Activated CD8-positive, alpha-beta T cell treated with anti-CD3 and anti-CD28 coated beads, Interleukin-2, amount 10 ng/mL, durations not matched to agents 7 days and 5 days (primary cell): ENCODE measurements around the gene PRKCZ. TPM values are rescaled to one million over a fixed set of nuclear protein-coding genes. Genes with fewer than 3 reads are reported as not detected.

Source experiments
- ATAC-seq: fragments of 150-1000 bp; cut with Tn5 transposase; one replicate; pipeline ENCODE4 v1.10.0; 2021; ENCODE audit warnings: moderate library complexity
- CTCF ChIA-PET: fragments of 350-600 bp; sonication (Branson Sonifier 250); formaldehyde crosslinking; loops from one replicate; lab custom pipeline; 2021; ENCODE audit warnings: antibody characterized with exemption; lab: Charles Lee
- POLR2A ChIA-PET: fragments of 350-600 bp; sonication (Branson Sonifier 250); formaldehyde crosslinking; loops from one replicate; lab custom pipeline; 2021; ENCODE audit warnings: antibody characterized with exemption; lab: Charles Lee
- DNase-seq: peaks from one replicate; pipeline ENCODE4 v3.0.0-alpha.2; 2020
- H3K27ac Mint-ChIP-seq: one replicate; pipeline ENCODE4 v1.8.0; 2021; ENCODE audit warnings: mild to moderate bottlenecking, mixed read lengths
- H3K27me3 Mint-ChIP-seq: one replicate; pipeline ENCODE4 v1.8.0; 2021; ENCODE audit warnings: low read depth, mixed read lengths
- H3K36me3 Mint-ChIP-seq: one replicate; pipeline ENCODE4 v1.8.0; 2021; ENCODE audit warnings: low read depth, mixed read lengths
- H3K4me1 Mint-ChIP-seq: one replicate; pipeline ENCODE4 v1.8.0; 2021; ENCODE audit warnings: low read depth, mixed read lengths
- H3K4me3 Mint-ChIP-seq: one replicate; pipeline ENCODE4 v1.8.0; 2021; ENCODE audit warnings: mild to moderate bottlenecking, mixed read lengths
- H3K9me3 Mint-ChIP-seq: one replicate; pipeline ENCODE4 v1.8.0; 2022; ENCODE audit warnings: mixed read lengths; ENCODE audit not compliant: insufficient read depth
- total RNA-seq, 2 experiments: library from RNA; stranded (reverse); gene quantifications; one replicate each; pipeline ENCODE4 v1.2.3, GENCODE V29; 2021

PRKCZ gene
- total RNA-seq, 2 experiments from 2014 or later, result 11.4 to 12.9 TPM

DNA sequence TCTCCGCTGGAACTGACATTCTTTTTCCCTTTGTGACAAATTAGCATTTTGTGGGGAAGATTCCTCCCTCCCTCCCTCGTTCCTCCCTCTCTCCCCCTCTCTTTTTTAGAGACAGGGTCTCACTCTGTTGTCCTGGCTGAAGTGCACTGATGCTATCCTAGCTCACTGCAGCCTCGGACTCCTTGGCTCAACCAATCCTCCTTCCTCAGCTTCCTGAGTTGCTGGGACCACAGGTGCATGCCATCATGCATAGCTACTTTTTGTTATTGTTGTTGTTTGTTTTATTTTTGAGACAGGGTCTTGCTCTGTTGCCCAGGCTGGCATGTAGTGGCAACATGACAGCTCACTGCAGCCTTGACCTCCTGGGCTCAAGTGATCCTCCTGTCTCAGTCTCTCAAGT, 171.1 kb downstream of the PRKCZ start:
- H3K36me3 Mint-ChIP-seq, result no peaks in the 10 kb centered on the region
- H3K4me1 Mint-ChIP-seq, result peaks cover 1% of the 10 kb centered on the region
- ChIA-PET CTCF (interaction anchor here (1.0 to 1.7 kb wide), 3 partner anchors 13 to 160 kb away, joined by 3 to 4 read pairs (median 4); partner anchors contain the start of gene FAAP20), POLR2A (no interaction called here)
- H3K27ac Mint-ChIP-seq, result no peak overlapping the region
- no peak for ATAC-seq
- no peak for DNase-seq
- H3K9me3 Mint-ChIP-seq, result no peaks in the 10 kb centered on the region
- no peak overlapping the region for H3K4me3 Mint-ChIP-seq
- H3K27me3 Mint-ChIP-seq, result peaks cover 23% of the 10 kb centered on the region

DNA sequence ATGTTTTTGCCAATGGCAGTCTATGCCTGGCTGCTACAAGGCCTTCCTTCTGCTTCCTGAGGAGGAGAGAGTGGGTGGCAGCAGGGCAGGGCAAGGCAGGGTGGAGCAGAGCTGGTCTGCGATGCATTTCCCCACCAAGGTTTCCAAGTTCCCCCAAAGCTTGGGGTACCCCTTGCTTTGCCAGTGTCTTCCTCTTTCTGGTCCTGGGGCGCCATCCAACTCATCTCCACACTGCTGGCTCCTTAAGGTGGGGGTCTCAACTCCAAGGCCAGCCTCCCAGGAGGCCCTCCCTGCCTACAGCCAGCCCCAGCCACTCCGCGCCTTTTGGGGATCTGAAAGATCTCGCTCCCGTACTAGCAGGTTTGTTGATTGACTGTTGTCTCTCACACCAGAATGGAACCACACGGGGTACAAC, 174.0 kb downstream of the PRKCZ start:
- ChIA-PET CTCF (interaction anchor here (1.4 kb wide), 1 partner anchor 29 kb away, joined by 4 read pairs; the partner anchor contains the start of gene FAAP20), POLR2A (no interaction called here)
- DNase-seq (no peak), ATAC-seq (no peak)
- H3K4me1 Mint-ChIP-seq, result peaks cover 7% of the 10 kb centered on the region
- no peaks in the 10 kb centered on the region for H3K9me3 Mint-ChIP-seq
- no peak overlapping the region for H3K27ac Mint-ChIP-seq
- peaks cover 3% of the 10 kb centered on the region for H3K36me3 Mint-ChIP-seq
- H3K4me3 Mint-ChIP-seq, result no peak overlapping the region
- peaks cover 17% of the 10 kb centered on the region for H3K27me3 Mint-ChIP-seq

DNA sequence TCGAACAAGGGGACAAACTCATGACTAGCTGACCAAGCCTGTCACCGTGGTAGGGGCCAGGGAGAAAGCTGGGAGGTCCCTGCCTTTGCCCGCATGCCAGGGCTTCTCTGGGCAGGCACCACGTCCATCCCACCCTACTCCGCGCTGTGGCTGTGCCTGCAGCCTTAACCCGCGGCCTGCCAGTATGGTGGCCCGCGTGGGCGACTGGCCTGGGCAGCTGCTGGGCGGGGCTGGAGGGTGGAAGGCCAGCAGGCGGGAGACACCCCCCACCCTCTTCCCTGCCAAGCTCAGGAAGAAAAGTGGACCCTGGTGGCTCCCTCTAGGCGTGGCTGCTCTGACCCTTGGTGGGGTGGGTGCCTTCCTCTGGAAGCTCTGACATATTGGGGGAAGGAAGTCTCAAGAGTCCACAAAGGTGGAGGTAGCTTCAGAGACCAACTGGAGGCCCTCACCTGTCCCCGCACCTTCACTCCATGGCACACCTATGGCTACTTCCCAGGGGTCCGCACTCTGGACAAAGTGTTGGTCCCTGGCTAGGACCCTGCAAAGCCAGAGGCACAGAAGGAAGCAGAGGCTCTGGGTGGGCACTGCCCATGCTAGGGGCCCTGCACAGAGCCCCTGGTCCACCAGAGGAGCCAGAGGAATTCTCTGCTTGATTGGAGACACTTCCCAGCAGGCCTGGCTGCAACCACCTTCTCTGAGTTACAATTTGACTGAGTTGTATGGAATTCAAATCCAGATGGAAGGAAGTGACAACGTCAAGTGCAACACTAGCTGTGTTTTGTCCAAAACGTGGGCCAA, 174.6 kb downstream of the PRKCZ start:
- no peaks in the 10 kb centered on the region for H3K9me3 Mint-ChIP-seq
- H3K36me3 Mint-ChIP-seq, result peaks cover 10% of the 10 kb centered on the region
- no peak overlapping the region for H3K27ac Mint-ChIP-seq
- H3K4me3 Mint-ChIP-seq, result no peak overlapping the region
- no peak for ATAC-seq
- ChIA-PET CTCF (interaction anchor here (1.4 kb wide), 1 partner anchor 30 kb away, joined by 4 read pairs; the partner anchor contains the start of gene FAAP20), POLR2A (no interaction called here)
- peaks cover 17% of the 10 kb centered on the region for H3K27me3 Mint-ChIP-seq
- peaks cover 10% of the 10 kb centered on the region for H3K4me1 Mint-ChIP-seq
- no peak for DNase-seq

DNA sequence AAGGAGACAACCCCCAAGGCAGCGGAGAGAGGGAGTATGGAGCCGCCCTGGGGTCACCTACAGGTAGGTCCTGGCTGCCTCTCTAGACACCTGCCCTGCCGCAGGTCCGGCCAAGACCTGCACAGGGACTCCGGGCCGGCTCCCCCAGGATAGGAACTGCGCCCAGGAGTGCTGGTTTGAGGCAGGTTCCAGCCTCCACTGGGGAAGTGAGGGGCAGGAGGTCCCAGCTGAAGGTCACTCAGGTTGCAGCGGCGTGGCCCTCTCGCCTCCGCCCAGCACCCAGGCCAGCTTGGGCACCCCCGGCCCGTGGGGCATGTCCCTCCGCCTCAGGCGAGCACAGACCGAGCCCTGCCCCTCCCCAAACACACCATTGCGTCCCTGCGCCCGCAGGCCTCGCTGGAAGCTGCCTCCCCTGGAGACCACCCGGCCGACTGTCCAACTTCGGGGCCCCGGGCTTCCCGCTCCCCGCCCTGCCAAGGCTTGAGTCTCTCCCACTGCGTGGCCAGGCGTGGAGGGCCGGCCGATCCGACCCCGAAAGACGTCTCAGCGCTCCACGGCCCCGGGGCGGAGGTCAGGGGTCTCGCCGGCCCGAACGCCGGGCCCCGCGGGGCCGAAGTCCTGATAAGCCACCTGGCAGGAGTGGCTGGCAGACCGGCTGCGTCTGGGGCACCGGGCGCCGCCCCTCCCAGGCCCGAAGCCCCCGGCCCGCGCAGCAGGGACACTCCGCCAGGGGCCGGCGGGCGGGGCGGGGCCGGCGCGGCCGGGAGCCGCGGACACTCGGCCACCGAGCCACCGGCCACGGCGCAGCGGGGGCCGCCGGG, 176.5 kb downstream of the PRKCZ start:
- POLR2A ChIA-PET, result interaction anchor here (1.0 to 1.6 kb wide), 2 partner anchors 32 to 186 kb away, joined by 3 to 4 read pairs; partner anchors contain the start of genes FAAP20 and PEX10
- ATAC-seq (no peak), DNase-seq (no peak)
- CTCF ChIA-PET, result interaction anchor here (6.0 kb wide), 1 partner anchor 31 kb away, joined by 31 read pairs; the partner anchor contains the start of gene FAAP20
- peaks cover 22% of the 10 kb centered on the region for H3K4me1 Mint-ChIP-seq
- peaks cover 8% of the 10 kb centered on the region for H3K27me3 Mint-ChIP-seq
- peak overlapping the region; percentile 40 for H3K27ac Mint-ChIP-seq
- H3K9me3 Mint-ChIP-seq, result no peaks in the 10 kb centered on the region
- peak overlapping the region; percentile 24 for H3K4me3 Mint-ChIP-seq
- peaks cover 20% of the 10 kb centered on the region for H3K36me3 Mint-ChIP-seq

DNA sequence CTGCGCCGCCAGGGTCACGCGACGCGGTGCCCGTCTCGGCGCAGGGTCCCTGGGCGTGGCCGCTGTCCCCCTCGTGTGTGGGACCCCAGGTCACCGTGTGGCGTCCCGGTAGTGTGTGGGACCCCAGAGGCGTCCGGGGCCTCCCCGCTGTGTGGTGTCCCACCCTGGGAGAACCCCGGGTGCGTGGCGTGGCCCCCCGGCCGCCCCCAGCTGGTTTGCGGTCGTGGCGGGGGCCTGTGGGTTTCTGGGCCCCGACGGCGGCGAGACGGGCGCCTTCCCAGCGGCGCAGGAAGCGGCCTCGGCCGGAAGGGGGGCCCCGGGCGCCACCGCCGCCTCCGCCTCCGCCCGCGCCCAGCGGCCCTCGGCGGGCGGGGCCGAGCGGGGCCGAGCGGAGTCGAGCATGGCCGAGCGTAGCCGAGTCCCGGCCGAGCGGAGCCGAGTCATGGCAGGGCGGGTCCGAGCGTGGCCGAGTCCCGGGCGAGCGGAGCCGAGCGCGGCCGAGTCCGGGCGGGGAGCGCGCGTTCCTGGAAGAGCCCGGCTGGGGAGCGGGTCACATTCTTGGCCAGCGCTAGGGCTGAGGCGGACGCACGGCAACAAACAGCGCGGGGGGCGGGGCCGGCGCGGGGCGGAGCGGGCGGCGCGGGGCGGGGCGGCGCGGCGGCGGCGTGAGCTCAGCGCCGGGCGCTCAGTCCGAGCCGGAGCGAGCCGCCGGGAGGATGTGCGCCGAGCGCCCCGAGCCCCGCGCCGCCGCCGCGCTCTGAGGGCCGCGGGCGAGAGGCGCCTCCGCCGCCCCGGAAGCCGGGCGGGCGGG, 177.3 kb downstream of the PRKCZ start:
- Mint-ChIP-seq H3K27ac (peak overlapping the region; percentile 69), H3K27me3 (peaks cover 8% of the 10 kb centered on the region), H3K4me3 (peak overlapping the region; percentile 49), H3K9me3 (no peaks in the 10 kb centered on the region), H3K36me3 (peaks cover 20% of the 10 kb centered on the region), H3K4me1 (peaks cover 30% of the 10 kb centered on the region)
- ChIA-PET CTCF (interaction anchor here (6.0 kb wide), 1 partner anchor 32 kb away, joined by 31 read pairs; the partner anchor contains the start of gene FAAP20), POLR2A (interaction anchor here (0.6 to 3.9 kb wide), 7 partner anchors 20 to 185 kb away, joined by 3 to 23 read pairs (median 4); partner anchors contain the start of genes FAAP20, MORN1, PEX10 and RER1)
- DNase-seq (peak; percentile 95), ATAC-seq (peak; percentile 81)

DNA sequence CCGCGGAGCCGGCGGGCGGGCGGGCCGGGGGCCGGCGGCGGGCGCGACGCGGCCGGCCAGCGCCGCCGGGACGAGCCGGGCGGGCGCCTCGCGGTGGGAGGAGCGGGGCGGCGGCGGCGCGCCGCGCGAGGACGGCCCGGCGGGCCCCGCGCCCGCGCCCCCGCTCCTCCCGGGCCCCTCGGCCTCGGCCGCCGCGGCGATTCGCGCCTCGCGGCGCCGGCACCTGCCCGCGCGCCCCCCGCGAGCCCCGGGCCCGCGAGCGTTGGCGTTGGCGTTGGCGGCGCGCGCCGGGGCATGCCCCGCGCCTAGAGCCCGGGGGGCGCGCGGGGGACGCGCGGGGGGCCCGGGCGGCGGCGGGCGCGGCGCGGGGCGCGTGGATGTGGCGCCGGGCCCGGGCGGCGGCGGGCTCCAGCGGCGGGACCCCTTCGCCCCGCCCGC, 178.0 kb downstream of the PRKCZ start, which contains the start of gene SKI:
Gene SKI (plus strand): TSS at position 163 of the 438 bp plus-strand sequence. CDS start 448 bp downstream, outside the sequence.
- DNase-seq (no peak), ATAC-seq (no peak)
- Mint-ChIP-seq H3K4me3 (peak within 1 kb of the TSS; percentile 95), H3K9me3 (no peaks in the 10 kb centered on the region), H3K27ac (peak within 1 kb of the TSS; percentile 96), H3K4me1 (peaks cover 36% of the 10 kb centered on the region), H3K27me3 (peaks cover 8% of the 10 kb centered on the region), H3K36me3 (peaks cover 20% of the 10 kb centered on the region)
- ChIA-PET POLR2A (interaction anchor here (1.4 to 3.9 kb wide), 5 partner anchors 28 to 72 kb away, joined by 6 to 23 read pairs (median 8); partner anchors contain the start of gene FAAP20), CTCF (interaction anchor here (6.0 to 6.4 kb wide), 2 partner anchors 33 to 88 kb away, joined by 31 to 32 read pairs; partner anchors contain the start of gene FAAP20)

DNA sequence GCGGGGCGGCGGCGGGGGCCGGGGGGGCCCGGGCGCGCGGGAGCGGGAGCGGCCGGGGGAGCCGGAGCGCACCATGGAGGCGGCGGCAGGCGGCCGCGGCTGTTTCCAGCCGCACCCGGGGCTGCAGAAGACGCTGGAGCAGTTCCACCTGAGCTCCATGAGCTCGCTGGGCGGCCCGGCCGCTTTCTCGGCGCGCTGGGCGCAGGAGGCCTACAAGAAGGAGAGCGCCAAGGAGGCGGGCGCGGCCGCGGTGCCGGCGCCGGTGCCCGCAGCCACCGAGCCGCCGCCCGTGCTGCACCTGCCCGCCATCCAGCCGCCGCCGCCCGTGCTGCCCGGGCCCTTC, 178.5 kb downstream of the PRKCZ start:
- Mint-ChIP-seq H3K4me3 (peak overlapping the region; percentile 95), H3K27ac (peak overlapping the region; percentile 96), H3K4me1 (peaks cover 40% of the 10 kb centered on the region), H3K27me3 (peaks cover 8% of the 10 kb centered on the region), H3K9me3 (no peaks in the 10 kb centered on the region), H3K36me3 (peaks cover 22% of the 10 kb centered on the region)
- ATAC-seq (no peak), DNase-seq (no peak)
- POLR2A ChIA-PET, result interaction anchor here (0.7 to 3.9 kb wide), 9 partner anchors 24 to 163 kb away, joined by 3 to 23 read pairs (median 6); partner anchors contain the start of genes FAAP20, MORN1 and RER1
- CTCF ChIA-PET, result interaction anchor here (0.8 to 6.4 kb wide), 5 partner anchors 22 to 156 kb away, joined by 3 to 32 read pairs (median 4); partner anchors contain the start of gene FAAP20

DNA sequence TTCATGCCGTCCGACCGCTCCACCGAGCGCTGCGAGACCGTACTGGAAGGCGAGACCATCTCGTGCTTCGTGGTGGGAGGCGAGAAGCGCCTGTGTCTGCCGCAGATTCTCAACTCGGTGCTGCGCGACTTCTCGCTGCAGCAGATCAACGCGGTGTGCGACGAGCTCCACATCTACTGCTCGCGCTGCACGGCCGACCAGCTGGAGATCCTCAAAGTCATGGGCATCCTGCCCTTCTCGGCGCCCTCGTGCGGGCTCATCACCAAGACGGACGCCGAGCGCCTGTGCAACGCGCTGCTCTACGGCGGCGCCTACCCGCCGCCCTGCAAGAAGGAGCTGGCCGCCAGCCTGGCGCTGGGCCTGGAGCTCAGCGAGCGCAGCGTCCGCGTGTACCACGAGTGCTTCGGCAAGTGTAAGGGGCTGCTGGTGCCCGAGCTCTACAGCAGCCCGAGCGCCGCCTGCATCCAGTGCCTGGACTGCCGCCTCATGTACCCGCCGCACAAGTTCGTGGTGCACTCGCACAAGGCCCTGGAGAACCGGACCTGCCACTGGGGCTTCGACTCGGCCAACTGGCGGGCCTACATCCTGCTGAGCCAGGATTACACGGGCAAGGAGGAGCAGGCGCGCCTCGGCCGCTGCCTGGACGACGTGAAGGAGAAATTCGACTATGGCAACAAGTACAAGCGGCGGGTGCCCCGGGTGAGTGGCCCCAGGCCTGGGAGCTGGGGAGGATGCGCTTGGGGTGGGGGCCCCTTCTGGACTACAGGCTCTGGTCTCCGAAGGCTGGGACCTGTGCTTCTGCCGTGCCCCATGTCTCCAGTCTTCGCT, 179.0 kb downstream of the PRKCZ start:
- POLR2A ChIA-PET, result interaction anchor here (0.7 to 3.9 kb wide), 11 partner anchors 17 to 162 kb away, joined by 3 to 23 read pairs (median 4); partner anchors contain the start of genes MORN1 and RER1
- CTCF ChIA-PET, result interaction anchor here (0.8 to 6.4 kb wide), 6 partner anchors 22 to 155 kb away, joined by 3 to 32 read pairs (median 4); partner anchors contain the start of gene FAAP20
- peak; percentile 70 for DNase-seq
- Mint-ChIP-seq H3K4me3 (peak overlapping the region; percentile 95), H3K4me1 (peaks cover 46% of the 10 kb centered on the region), H3K27ac (peak overlapping the region; percentile 96), H3K27me3 (peaks cover 6% of the 10 kb centered on the region), H3K9me3 (no peaks in the 10 kb centered on the region), H3K36me3 (peaks cover 22% of the 10 kb centered on the region)
- peak; percentile 9 for ATAC-seq

DNA sequence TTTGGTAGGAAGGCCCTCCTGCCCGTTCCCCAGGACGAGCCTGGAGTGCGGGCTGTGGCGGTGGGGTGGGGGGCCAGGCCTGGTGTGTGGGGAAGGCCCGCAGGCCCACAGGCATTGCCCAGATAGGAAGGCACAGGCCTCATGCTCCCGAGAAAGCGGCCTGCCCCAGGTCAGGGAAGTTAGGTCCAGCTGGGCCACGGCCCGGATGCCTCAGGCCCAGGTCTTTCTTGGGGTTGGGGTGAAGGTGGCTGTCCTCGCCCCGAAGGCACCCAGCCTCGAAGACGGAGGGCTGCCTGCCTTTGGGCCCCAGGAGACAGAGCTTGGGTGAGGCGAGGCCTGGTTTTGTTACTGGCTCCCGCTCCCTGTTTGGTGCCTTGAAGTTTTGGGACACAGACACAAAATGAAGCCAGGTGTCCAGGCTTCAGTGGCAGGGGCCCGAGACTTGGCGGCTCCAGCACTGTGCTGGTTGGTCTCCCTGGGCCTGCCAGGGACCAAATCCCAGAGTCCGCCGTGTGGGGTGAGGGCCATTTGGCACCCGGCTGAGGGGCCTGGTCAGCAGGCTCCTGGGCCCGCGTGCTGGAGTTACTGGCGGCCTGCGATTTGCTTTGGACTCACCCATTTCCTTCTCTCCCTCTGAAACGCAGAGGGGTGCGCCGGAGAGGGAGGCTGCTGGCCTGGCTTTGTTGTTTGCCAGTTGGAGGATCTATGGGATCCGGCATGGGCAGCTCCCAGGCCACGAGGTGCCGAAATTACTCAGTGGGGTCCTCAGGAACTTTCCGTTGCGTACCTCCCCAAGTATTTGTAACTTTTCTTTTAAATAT, 179.9 kb downstream of the PRKCZ start:
- ATAC-seq, result no peak
- Mint-ChIP-seq H3K4me1 (peaks cover 55% of the 10 kb centered on the region), H3K36me3 (peaks cover 22% of the 10 kb centered on the region), H3K27me3 (peaks cover 3% of the 10 kb centered on the region), H3K4me3 (peak overlapping the region; percentile 95), H3K27ac (peak overlapping the region; percentile 96), H3K9me3 (no peaks in the 10 kb centered on the region)
- ChIA-PET CTCF (interaction anchor here (1.2 to 6.4 kb wide), 6 partner anchors 30 to 154 kb away, joined by 4 to 32 read pairs (median 8); partner anchors contain the start of gene FAAP20), POLR2A (interaction anchor here (1.0 to 5.3 kb wide), 8 partner anchors 25 to 152 kb away, joined by 3 to 36 read pairs (median 4); no protein-coding TSS in a partner anchor)
- no peak for DNase-seq
